Measurements from ENCODE around the gene ZNF569.
A peak's percentile ranks its signal among the peaks of the same experiment; 100 is the strongest.

ZNF569 gene

DNA sequence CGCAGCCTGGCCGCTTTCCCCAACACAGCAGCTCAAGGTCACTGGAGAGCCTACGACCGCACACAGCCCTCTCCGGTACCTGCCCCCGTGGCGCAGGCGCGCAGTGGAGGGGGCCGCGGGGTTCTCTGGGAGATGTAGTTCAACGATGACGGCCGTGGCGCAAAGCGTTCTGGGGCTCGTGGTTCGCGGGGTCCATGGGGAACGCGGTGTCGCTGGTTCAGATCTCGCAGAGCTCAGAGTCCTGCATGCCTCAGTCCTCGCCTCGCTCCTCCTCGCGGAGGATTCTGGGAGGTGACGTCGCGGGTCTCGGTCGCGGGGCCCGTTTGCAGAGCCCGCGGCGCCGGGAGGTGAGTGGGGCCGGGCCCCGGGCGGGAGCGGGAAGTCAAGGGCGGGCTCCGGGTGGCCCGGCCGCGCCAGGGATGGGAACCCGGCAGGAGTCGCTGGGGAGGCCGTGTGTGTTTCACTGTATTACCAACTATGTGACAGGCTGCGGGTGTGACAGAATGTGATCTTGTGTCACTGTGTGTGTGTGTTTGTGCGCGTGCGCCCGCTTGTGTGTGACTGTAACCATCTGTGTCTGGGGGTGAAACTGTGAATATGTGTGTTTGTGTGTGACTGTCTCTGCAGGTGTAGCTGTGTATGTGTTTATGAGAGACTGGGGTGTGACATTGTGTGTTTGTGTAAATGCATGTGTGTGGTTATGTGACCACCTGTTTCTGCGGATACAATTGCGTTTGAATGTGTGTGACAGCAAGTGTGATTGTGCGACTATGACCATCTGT lies 96.2 kb downstream of the ZNF569 start, which contains the start of gene ZNF527:
Gene ZNF527, plus strand, starts transcription at position 220 of the 782 bp plus-strand sequence. CDS start 3,100 bp downstream, outside the sequence.
- TF ChIP-seq, protein P1, sequence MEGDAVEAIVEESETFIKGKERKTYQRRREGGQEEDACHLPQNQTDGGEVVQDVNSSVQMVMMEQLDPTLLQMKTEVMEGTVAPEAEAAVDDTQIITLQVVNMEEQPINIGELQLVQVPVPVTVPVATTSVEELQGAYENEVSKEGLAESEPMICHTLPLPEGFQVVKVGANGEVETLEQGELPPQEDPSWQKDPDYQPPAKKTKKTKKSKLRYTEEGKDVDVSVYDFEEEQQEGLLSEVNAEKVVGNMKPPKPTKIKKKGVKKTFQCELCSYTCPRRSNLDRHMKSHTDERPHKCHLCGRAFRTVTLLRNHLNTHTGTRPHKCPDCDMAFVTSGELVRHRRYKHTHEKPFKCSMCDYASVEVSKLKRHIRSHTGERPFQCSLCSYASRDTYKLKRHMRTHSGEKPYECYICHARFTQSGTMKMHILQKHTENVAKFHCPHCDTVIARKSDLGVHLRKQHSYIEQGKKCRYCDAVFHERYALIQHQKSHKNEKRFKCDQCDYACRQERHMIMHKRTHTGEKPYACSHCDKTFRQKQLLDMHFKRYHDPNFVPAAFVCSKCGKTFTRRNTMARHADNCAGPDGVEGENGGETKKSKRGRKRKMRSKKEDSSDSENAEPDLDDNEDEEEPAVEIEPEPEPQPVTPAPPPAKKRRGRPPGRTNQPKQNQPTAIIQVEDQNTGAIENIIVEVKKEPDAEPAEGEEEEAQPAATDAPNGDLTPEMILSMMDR (conservative IDR thresholded peaks at IDR 0.05), result peak; percentile 3; the same call in 1 of the 2 replicates
- H3K27ac ChIP-seq, result peak within 1 kb of the TSS; percentile 82

- H3K27ac ChIP-seq, result peak overlapping the region; percentile 82
Measured at GRCh38 chr19:37370386-37370879, 96.8 kb downstream of the ZNF569 start.

DNA sequence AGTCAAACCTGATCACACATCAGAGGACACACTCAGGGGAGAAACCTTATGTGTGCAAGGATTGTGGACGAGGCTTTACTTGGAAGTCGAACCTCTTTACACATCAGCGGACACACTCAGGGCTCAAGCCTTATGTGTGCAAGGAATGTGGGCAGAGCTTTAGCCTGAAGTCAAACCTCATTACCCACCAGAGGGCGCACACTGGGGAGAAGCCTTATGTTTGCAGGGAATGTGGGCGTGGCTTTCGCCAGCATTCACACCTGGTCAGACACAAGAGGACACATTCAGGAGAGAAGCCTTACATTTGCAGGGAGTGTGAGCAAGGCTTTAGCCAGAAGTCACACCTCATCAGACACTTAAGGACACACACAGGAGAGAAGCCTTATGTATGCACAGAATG lies 104.5 kb downstream of the ZNF569 start:
- TF ChIP-seq, protein P1 (conservative IDR thresholded peaks at IDR 0.05), result peak; percentile 77
- no peak overlapping the region for H3K27ac ChIP-seq

GRCh38 chr19:37361994-37362393 lies 105.2 kb downstream of the ZNF569 start:
- no peak overlapping the region for H3K27ac ChIP-seq
- TF ChIP-seq, protein P1 (conservative IDR thresholded peaks at IDR 0.05), result no peak

Measured in VCaP (cell line).